MCF 10A (cell line): ENCODE results near the gene RSBN1. TPM values are rescaled to one million over a fixed set of nuclear protein-coding genes. Genes with fewer than 3 reads are reported as not detected.

Source experiments
- BruUV-seq: library from RNA; stranded (reverse); fragments of 400-500 nt; replicated peaks from 2 replicates; lab custom pipeline; 2021; lab: Mats Ljungman, UMichigan
- CTCF ChIA-PET: fragments of 300-600 bp; sonication (Branson Sonifier 250); formaldehyde crosslinking; extraction: SDS; loops from one replicate; lab custom pipeline; 2021; ENCODE audit warnings: antibody characterized with exemption, inconsistent platforms; lab: Yijun Ruan, JAX
- POLR2A ChIA-PET: fragments of 300-600, 350-650 bp; sonication (Branson Sonifier 250); formaldehyde crosslinking; extraction: SDS; loops from one replicate; lab custom pipeline; 2020; ENCODE audit warnings: antibody characterized with exemption, inconsistent platforms; lab: Yijun Ruan, JAX
- DNase-seq: peaks from one replicate; pipeline ENCODE4 v3.0.0-alpha.2; 2018; ENCODE audit not compliant: unreplicated experiment
- H3K27ac Mint-ChIP-seq: one replicate; pipeline ENCODE4 v1.8.0; 2022; ENCODE audit warnings: mild to moderate bottlenecking, low read depth, mixed read lengths; ENCODE audit not compliant: unreplicated experiment
- H3K27me3 Mint-ChIP-seq: one replicate; pipeline ENCODE4 v1.8.0; 2022; ENCODE audit warnings: mixed read lengths; ENCODE audit not compliant: insufficient read depth, unreplicated experiment
- H3K36me3 Mint-ChIP-seq: one replicate; pipeline ENCODE4 v1.8.0; 2022; ENCODE audit warnings: mild to moderate bottlenecking, moderate library complexity, mixed read lengths; ENCODE audit not compliant: insufficient read depth, unreplicated experiment
- H3K4me1 Mint-ChIP-seq: one replicate; pipeline ENCODE4 v1.8.0; 2022; ENCODE audit warnings: mixed read lengths; ENCODE audit not compliant: insufficient read depth, unreplicated experiment
- H3K4me3 Mint-ChIP-seq: one replicate; pipeline ENCODE4 v1.8.0; 2022; ENCODE audit warnings: mild to moderate bottlenecking, moderate library complexity, mixed read lengths; ENCODE audit not compliant: unreplicated experiment
- H3K9me3 Mint-ChIP-seq: one replicate; pipeline ENCODE4 v1.8.0; 2022; ENCODE audit warnings: mixed read lengths; ENCODE audit not compliant: unreplicated experiment
- CTCF ChIP-seq: fragments of 200-600 bp; IDR thresholded peaks from one replicate; pipeline ENCODE4 v1.8.0; 2022; ENCODE audit warnings: antibody characterized with exemption, mild to moderate bottlenecking; ENCODE audit not compliant: unreplicated experiment
- intact Hi-C: fragments of 100-400 bp; cut with micrococcal nuclease; formaldehyde crosslinking; loops from 2 replicates; pipeline ENCODE4 v1.14.1; 2022
- total RNA-seq: library from RNA; stranded (reverse); gene quantifications from 2 replicates; pipeline ENCODE4 v1.2.3, GENCODE V29; 2022

Gene RSBN1
- total RNA-seq, 1 experiment from 2014 or later, result 11.8 TPM

GRCh38 chr1:113859478-113860175 lies 47.4 kb upstream of the RSBN1 start:
- TF ChIP-seq CTCF, result no peak
- H3K9me3 Mint-ChIP-seq, result no peaks in the 10 kb centered on the region
- ChIA-PET CTCF (interaction anchor here (0.7 to 1.9 kb wide), 7 partner anchors 15 to 1393 kb away, joined by 3 to 7 read pairs (median 3); partner anchors contain the start of gene AP4B1), POLR2A (interaction anchor here (1.3 kb wide), 1 partner anchor 9 kb away, joined by 3 read pairs; no protein-coding TSS in a partner anchor)
- peaks cover 23% of the 10 kb centered on the region for H3K4me1 Mint-ChIP-seq
- no peak overlapping the region for H3K27ac Mint-ChIP-seq
- no TSS peak for BruUV-seq
- intact Hi-C loops, result no loop called here
- no peaks in the 10 kb centered on the region for H3K36me3 Mint-ChIP-seq
- H3K4me3 Mint-ChIP-seq, result no peak overlapping the region
- no peak for DNase-seq
- H3K27me3 Mint-ChIP-seq, result no peaks in the 10 kb centered on the region

- Mint-ChIP-seq H3K27ac (no peak overlapping the region), H3K4me3 (no peak overlapping the region), H3K9me3 (no peaks in the 10 kb centered on the region), H3K4me1 (peaks cover 23% of the 10 kb centered on the region), H3K27me3 (no peaks in the 10 kb centered on the region), H3K36me3 (no peaks in the 10 kb centered on the region)
- intact Hi-C loops, result no loop called here
- ChIA-PET CTCF (interaction anchor here (0.8 to 1.2 kb wide), 2 partner anchors 24 to 45 kb away, joined by 3 read pairs; partner anchors contain the start of gene AP4B1), POLR2A (interaction anchor here (1.3 kb wide), 1 partner anchor 9 kb away, joined by 3 read pairs; no protein-coding TSS in a partner anchor)
- BruUV-seq, result no TSS peak
- DNase-seq, result no peak
- TF ChIP-seq CTCF, result no peak
Observed at GRCh38 chr1:113858982-113859381, 46.7 kb upstream of the RSBN1 start.

- POLR2A ChIA-PET, result no interaction called here
- Mint-ChIP-seq H3K27ac (no peak overlapping the region), H3K4me1 (peaks cover 23% of the 10 kb centered on the region), H3K4me3 (no peak overlapping the region), H3K27me3 (no peaks in the 10 kb centered on the region), H3K36me3 (no peaks in the 10 kb centered on the region), H3K9me3 (no peaks in the 10 kb centered on the region)
- intact Hi-C loops, result no loop called here
- DNase-seq, result no peak
- no peak for TF ChIP-seq CTCF
- no TSS peak for BruUV-seq
- CTCF ChIA-PET, result interaction anchor here (0.6 to 1.2 kb wide), 2 partner anchors 23 to 27 kb away, joined by 3 read pairs; no protein-coding TSS in a partner anchor
Observed at GRCh38 chr1:113858418-113858817, 46.1 kb upstream of the RSBN1 start.

GRCh38 chr1:113857776-113858175 lies 45.5 kb upstream of the RSBN1 start:
- no peaks in the 10 kb centered on the region for H3K9me3 Mint-ChIP-seq
- no peak overlapping the region for H3K4me3 Mint-ChIP-seq
- H3K27ac Mint-ChIP-seq, result no peak overlapping the region
- POLR2A ChIA-PET, result no interaction called here
- no peak for TF ChIP-seq CTCF
- H3K27me3 Mint-ChIP-seq, result no peaks in the 10 kb centered on the region
- peaks cover 23% of the 10 kb centered on the region for H3K4me1 Mint-ChIP-seq
- H3K36me3 Mint-ChIP-seq, result no peaks in the 10 kb centered on the region
- CTCF ChIA-PET, result interaction anchor here (0.6 to 2.6 kb wide), 2 partner anchors 12 to 28 kb away, joined by 3 to 9 read pairs; no protein-coding TSS in a partner anchor
- no TSS peak for BruUV-seq
- DNase-seq, result no peak
- intact Hi-C loops, result no loop called here
